ENCODE data around the gene SCN4B.
"Not testable (repeated sequence)": the region's sequence is repeated elsewhere in the genome, so short reads cannot be mapped to it uniquely, and the experiment has no call there.

The SCN4B gene, protein sequence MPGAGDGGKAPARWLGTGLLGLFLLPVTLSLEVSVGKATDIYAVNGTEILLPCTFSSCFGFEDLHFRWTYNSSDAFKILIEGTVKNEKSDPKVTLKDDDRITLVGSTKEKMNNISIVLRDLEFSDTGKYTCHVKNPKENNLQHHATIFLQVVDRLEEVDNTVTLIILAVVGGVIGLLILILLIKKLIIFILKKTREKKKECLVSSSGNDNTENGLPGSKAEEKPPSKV

DNA sequence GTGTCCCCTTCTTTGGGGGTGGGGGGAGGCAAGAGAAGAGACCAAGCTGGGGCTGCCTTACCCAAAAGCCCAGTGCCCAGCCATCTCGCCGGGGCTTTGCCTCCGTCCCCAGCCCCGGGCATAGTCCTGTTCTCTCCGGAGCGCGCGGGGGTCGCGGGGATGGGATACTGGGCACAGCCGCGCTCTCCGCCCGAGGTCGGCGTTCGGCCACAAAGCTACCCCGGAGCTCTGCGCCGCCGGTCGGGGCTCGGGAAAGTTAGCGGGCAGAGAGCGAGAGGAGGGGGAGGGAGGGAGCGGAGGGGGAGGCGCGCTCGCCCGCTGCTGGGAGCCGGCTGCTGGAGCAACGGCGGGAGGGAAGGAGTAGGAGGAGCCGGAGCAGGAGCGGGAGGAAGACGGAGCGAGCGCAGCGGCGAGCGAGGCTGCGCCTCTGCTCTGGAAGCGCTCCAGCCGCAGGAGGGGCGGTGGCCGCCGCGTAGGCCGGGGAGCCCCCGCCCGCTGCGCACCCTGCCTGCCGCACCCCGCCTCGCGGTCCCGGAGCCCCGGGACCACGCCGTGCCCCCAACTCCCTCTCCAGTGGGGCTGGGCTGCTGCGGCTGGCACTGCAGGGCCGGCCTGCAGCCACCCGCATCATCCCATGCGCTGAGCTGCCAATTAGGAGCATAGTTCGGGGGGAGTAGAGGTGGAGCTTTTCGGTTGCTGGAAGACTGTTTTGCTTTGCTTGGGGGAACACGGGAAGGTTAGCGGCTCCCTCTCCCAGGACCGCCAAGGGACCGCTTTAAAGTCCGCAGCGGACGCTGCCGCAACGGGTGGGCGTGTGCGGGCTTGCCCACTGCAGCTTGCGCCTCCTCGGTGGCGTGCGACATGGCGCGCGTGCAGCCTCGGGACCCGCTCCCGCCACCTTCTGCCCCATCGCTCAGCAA lies at the start of gene SCN4B:
SCN4B (minus strand) TSS at position 272 of the 920 bp plus-strand sequence; CDS start at position 122, 150 bp downstream.
- Histone ChIP-seq H3K9ac (ENCODE audit: low read length) (peak within 1 kb of the TSS; percentile 27), H3K27ac (ENCODE audit: low read length) (no peak within 1 kb of the TSS), H3K4me3 (ENCODE audit: low read length) (peak within 1 kb of the TSS; percentile 76), H3K9me3 (ENCODE audit: control insufficient read depth, low read depth, low read length) (no peaks in the 10 kb centered on the region), H3K27me3 (ENCODE audit: control insufficient read depth, insufficient read depth, low read length) (peaks cover 93% of the 10 kb centered on the region), H3K36me3 (ENCODE audit: control insufficient read depth, low read depth, low read length) (no peaks in the 10 kb centered on the region), H3K4me1 (ENCODE audit: control insufficient read depth, low read depth, low read length) (peaks cover 48% of the 10 kb centered on the region)

DNA sequence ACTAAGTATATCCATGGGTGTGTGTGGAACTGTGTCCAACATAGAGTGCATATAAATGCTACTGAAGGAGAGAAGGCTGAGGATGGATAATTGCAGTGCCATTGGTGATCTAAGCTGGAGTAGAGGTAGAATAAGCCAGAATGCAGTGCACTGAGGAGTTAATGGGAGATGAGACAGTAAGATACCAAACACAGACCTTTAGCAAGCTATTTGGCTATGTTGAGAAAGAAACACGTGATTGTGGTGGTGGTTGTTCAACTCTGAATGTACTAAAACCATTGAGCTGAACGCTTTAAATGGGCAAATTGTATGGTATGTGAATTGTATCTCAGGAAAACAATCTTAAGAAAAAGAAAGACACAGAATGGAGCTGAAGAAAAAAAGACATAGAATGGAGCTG lies 49.3 kb upstream of the SCN4B start:
- H3K9me3 ChIP-seq (ENCODE audit: control insufficient read depth, low read depth, low read length): no peaks in the 10 kb centered on the region
- H3K36me3 ChIP-seq (ENCODE audit: control insufficient read depth, low read depth, low read length): no peaks in the 10 kb centered on the region
- H3K27me3 ChIP-seq (ENCODE audit: control insufficient read depth, insufficient read depth, low read length): no peaks in the 10 kb centered on the region
- no peak overlapping the region for H3K27ac ChIP-seq (ENCODE audit: low read length)
- H3K4me3 ChIP-seq (ENCODE audit: low read length): no peak overlapping the region
- peaks cover 3% of the 10 kb centered on the region for H3K4me1 ChIP-seq (ENCODE audit: control insufficient read depth, low read depth, low read length)
- H3K9ac ChIP-seq (ENCODE audit: low read length): no peak overlapping the region

DNA sequence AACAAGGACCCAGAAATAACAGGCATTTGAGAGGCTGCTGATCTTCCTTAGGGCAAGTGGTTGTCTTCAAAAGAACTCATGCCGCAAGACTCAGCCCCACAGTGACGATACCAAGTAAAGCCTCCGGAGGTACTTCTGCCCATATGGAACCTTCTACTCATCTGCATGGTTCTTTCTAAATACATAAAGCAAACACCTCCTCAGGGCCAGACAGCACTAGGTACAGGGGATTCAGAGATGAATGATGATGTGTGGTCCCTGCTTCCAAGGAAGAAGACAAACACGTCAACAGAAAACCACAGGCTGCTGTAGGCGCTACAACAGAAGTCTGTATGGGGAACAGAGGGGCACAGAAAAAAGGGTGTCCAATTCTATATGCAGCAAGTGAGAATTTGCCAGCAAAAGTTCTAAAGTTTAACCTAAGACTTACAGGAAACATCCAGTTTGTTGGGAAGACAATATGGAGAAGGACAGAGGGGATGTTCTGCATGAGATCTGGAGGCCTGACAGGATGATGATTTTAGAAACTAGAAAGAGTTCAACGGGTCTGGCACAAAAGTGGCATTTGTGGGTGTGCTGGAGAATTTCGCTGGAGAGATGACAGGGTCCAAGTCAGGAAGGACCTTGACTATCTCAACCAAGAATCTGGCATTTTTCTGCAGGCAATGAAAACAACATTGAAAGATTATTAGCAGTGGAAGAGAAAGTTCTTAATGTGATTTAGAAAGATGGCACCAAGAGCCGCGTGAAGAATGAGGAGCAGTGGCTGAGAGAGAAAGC lies 48.5 kb upstream of the SCN4B start:
- peaks cover 4% of the 10 kb centered on the region for H3K4me1 ChIP-seq (ENCODE audit: control insufficient read depth, low read depth, low read length)
- H3K4me3 ChIP-seq (ENCODE audit: low read length): no peak overlapping the region
- no peak overlapping the region for H3K27ac ChIP-seq (ENCODE audit: low read length)
- no peaks in the 10 kb centered on the region for H3K36me3 ChIP-seq (ENCODE audit: control insufficient read depth, low read depth, low read length)
- no peaks in the 10 kb centered on the region for H3K9me3 ChIP-seq (ENCODE audit: control insufficient read depth, low read depth, low read length)
- no peaks in the 10 kb centered on the region for H3K27me3 ChIP-seq (ENCODE audit: control insufficient read depth, insufficient read depth, low read length)
- H3K9ac ChIP-seq (ENCODE audit: low read length): no peak overlapping the region

DNA sequence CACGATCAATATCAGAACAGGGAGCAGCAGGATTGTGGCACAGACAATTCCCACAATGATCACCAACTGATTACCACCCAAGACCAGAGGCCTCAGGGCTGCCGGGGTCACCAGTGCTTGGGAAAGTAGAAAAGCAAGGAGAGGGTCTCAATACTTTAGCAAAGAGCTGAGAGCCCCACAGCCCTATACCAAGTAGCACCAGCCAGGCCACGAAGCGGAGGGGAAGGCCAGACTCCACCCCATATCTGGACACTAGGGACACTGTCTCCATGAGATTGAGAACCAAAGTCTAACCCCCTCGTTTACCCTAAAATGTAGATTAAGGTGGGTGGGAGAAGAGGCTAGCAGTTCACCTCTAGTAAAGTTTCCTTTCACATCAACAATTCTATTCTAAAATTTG lies 47.9 kb upstream of the SCN4B start:
- Histone ChIP-seq H3K27me3 (ENCODE audit: control insufficient read depth, insufficient read depth, low read length) (no peaks in the 10 kb centered on the region), H3K9me3 (ENCODE audit: control insufficient read depth, low read depth, low read length) (no peaks in the 10 kb centered on the region), H3K4me1 (ENCODE audit: control insufficient read depth, low read depth, low read length) (peaks cover 4% of the 10 kb centered on the region), H3K4me3 (ENCODE audit: low read length) (no peak overlapping the region), H3K36me3 (ENCODE audit: control insufficient read depth, low read depth, low read length) (no peaks in the 10 kb centered on the region), H3K27ac (ENCODE audit: low read length) (no peak overlapping the region), H3K9ac (ENCODE audit: low read length) (no peak overlapping the region)

DNA sequence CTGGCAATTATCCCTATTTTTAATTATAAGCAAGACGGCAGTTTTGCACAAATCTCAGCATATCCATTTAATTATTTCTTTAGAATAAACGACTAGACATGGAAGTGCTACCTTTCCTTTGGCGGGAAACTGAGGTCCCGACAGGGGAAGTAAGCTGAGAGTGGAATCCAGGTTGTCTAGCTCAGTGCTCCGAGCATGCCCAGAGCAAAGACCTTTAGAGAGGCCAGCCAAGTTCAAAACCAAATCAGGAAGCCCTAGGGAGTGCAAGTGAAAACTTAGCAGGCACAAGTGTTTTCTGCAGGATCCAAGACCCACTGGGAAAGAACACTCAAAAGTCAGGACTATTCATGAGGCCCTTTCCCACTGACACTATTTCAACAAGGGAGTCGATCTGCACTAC lies 46.5 kb upstream of the SCN4B start:
- Histone ChIP-seq H3K4me3 (ENCODE audit: low read length) (no peak overlapping the region), H3K9ac (ENCODE audit: low read length) (no peak overlapping the region), H3K36me3 (ENCODE audit: control insufficient read depth, low read depth, low read length) (no peaks in the 10 kb centered on the region), H3K4me1 (ENCODE audit: control insufficient read depth, low read depth, low read length) (peaks cover 11% of the 10 kb centered on the region), H3K27ac (ENCODE audit: low read length) (no peak overlapping the region), H3K27me3 (ENCODE audit: control insufficient read depth, insufficient read depth, low read length) (no peaks in the 10 kb centered on the region), H3K9me3 (ENCODE audit: control insufficient read depth, low read depth, low read length) (no peaks in the 10 kb centered on the region)

DNA sequence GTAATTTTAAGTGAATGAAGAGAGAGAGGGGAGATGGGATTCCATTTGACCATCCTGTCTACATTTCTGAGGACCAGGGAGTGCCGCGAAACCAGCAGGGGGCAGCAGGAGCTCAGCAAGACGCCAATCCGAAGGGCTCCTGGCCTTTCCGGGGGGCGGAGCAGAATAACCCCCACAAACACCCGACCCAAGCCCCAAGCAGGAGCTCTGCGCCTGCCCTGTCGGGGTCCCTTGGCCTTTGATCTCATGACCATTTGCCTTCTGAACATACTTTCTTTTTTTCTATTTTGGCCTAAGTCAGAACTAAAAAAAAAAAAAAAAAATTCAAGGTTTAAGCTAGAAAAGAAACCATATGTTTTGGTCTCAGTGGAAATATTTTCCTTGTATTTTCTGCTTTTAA lies 45.7 kb upstream of the SCN4B start:
- H3K36me3 ChIP-seq (ENCODE audit: control insufficient read depth, low read depth, low read length): no peaks in the 10 kb centered on the region
- H3K27ac ChIP-seq (ENCODE audit: low read length): no peak overlapping the region
- H3K4me3 ChIP-seq (ENCODE audit: low read length): no peak overlapping the region
- no peaks in the 10 kb centered on the region for H3K27me3 ChIP-seq (ENCODE audit: control insufficient read depth, insufficient read depth, low read length)
- H3K9ac ChIP-seq (ENCODE audit: low read length): no peak overlapping the region
- H3K4me1 ChIP-seq (ENCODE audit: control insufficient read depth, low read depth, low read length): peaks cover 11% of the 10 kb centered on the region
- no peaks in the 10 kb centered on the region for H3K9me3 ChIP-seq (ENCODE audit: control insufficient read depth, low read depth, low read length)

DNA sequence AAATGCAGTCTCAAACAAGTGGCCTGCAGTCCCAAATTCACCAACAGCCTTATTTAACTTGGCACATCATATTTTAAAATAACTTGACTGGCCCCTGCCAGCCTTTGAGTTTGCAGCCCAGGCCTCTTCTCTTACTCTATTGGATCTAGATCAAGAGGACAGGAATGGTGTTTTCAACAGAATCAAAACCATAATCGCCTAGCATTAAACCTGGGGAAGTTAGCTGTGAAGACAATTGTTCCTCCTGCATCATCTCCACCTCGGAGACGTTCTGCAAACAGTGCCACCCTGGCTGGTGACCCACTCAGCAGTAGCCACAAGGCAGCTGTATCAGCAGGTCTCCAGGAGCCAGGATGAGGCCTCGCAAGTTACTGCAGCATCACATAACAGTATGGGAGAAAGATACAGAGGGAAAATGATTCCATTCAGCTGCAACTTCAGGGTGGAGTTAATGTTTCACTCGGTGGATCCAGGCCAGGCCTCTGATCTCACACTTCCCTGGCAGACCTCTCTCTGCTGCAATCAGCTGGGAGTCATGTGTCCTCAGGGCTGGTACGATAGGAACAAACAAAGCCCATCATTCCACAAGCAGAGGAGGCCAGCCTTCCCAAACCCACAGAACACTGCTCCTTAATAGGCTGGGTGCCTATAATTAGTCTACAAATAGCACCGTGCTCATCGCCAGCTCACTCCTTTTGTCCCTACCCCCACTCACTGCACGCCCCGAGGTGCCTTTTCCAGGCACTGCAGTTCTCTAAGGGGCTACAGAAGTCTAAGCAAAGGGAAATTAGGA lies 42.4 kb upstream of the SCN4B start:
- Histone ChIP-seq H3K36me3 (ENCODE audit: control insufficient read depth, low read depth, low read length) (no peaks in the 10 kb centered on the region), H3K4me3 (ENCODE audit: low read length) (no peak overlapping the region), H3K9ac (ENCODE audit: low read length) (no peak overlapping the region), H3K27ac (ENCODE audit: low read length) (no peak overlapping the region), H3K27me3 (ENCODE audit: control insufficient read depth, insufficient read depth, low read length) (no peaks in the 10 kb centered on the region), H3K4me1 (ENCODE audit: control insufficient read depth, low read depth, low read length) (peaks cover 11% of the 10 kb centered on the region), H3K9me3 (ENCODE audit: control insufficient read depth, low read depth, low read length) (no peaks in the 10 kb centered on the region)

DNA sequence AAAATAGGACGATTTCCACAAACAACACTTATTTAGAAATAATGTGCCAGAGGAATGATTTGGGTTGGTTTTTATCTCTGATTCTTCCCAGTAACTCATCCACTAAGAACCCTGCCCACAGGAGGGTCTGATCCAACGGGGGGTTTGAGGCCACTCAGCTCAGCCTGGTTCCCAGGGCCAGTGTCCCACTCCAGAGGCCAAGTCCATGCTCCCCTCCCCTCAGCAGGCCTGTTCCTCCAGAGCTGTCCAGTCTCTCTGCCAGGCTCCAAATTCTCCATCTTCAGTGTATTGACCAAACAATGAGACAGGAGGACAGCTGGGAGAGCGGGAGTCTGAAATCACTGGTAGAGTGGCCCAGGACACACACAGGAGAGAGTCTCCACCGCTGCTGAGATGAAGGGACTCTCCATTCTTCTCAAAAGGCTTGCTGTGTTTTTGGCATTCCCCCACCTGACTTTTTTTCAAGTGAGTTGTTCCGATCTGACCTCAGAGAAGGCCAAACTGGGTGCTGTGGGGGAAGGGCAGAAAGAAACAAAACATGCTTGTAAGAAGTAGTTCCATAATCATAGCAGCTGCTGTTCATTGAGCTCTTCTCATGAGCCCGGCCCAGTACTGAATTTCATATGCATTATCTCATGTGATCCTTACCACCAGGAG lies 41.4 kb upstream of the SCN4B start:
- Histone ChIP-seq H3K27me3 (ENCODE audit: control insufficient read depth, insufficient read depth, low read length) (no peaks in the 10 kb centered on the region), H3K27ac (ENCODE audit: low read length) (no peak overlapping the region), H3K4me1 (ENCODE audit: control insufficient read depth, low read depth, low read length) (peaks cover 11% of the 10 kb centered on the region), H3K9me3 (ENCODE audit: control insufficient read depth, low read depth, low read length) (no peaks in the 10 kb centered on the region), H3K9ac (ENCODE audit: low read length) (no peak overlapping the region), H3K4me3 (ENCODE audit: low read length) (no peak overlapping the region), H3K36me3 (ENCODE audit: control insufficient read depth, low read depth, low read length) (no peaks in the 10 kb centered on the region)

DNA sequence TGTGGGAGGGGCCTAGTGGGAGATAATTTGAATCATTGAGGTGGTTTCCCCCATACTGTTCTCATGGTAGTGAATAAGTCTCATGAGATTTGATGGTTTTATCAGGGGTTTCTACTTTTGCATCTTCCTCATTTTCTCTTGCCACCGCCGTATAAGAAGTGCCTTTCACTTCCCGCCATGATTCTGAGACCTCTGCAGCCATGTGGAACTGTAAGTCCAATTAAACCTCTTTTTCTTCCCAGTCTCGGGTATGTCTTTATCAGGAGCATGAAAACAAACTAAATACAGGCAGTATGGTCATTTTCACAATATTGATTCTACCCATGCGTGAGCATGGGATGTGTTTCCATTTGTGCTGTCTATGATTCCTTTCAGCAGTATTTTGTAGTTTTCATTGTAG lies 40.2 kb upstream of the SCN4B start:
- H3K4me3 ChIP-seq (ENCODE audit: low read length); H3K27me3 ChIP-seq (ENCODE audit: control insufficient read depth, insufficient read depth, low read length); H3K36me3 ChIP-seq (ENCODE audit: control insufficient read depth, low read depth, low read length); H3K27ac ChIP-seq (ENCODE audit: low read length); H3K9me3 ChIP-seq (ENCODE audit: control insufficient read depth, low read depth, low read length); H3K9ac ChIP-seq (ENCODE audit: low read length): not testable (repeated sequence)
- H3K4me1 ChIP-seq (ENCODE audit: control insufficient read depth, low read depth, low read length): peaks cover 11% of the 10 kb centered on the region

DNA sequence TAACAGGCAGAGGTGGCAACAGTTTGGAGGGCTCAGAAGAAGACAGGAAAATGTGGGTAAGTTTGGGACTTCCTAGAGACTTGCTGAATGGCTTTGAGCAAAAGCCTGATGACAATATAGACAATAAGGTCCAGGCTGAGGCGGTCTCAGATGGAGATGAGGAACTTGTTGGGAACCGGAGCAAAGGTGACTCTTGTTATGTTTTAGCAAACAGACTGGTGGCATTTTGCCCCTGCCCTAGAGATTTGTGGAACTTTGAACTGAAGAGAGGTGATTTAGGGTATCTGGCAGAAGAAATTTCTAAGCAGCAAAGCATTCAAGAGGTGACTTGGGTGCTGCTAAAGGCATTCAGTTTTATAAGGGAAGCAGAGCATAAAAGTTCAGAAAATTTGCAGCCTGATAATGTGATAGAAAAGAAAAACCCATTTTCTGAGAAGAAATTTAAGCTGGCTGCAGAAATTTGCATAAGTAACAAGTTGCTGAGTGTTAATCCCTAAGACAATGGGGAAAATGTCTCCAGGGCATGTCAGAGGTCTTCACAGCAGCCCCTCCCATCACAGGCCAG lies 38.4 kb upstream of the SCN4B start:
- H3K4me1 ChIP-seq (ENCODE audit: control insufficient read depth, low read depth, low read length); H3K9me3 ChIP-seq (ENCODE audit: control insufficient read depth, low read depth, low read length); H3K27ac ChIP-seq (ENCODE audit: low read length); H3K4me3 ChIP-seq (ENCODE audit: low read length); H3K9ac ChIP-seq (ENCODE audit: low read length); H3K36me3 ChIP-seq (ENCODE audit: control insufficient read depth, low read depth, low read length); H3K27me3 ChIP-seq (ENCODE audit: control insufficient read depth, insufficient read depth, low read length): not testable (repeated sequence)
